ENCODE measurements around the gene ALCAM. TPM values are rescaled to one million over a fixed set of nuclear protein-coding genes. Genes with fewer than 3 reads are reported as not detected.

The ALCAM gene
- total RNA-seq, 1 donor from 2014 or later: 26.1 TPM

DNA sequence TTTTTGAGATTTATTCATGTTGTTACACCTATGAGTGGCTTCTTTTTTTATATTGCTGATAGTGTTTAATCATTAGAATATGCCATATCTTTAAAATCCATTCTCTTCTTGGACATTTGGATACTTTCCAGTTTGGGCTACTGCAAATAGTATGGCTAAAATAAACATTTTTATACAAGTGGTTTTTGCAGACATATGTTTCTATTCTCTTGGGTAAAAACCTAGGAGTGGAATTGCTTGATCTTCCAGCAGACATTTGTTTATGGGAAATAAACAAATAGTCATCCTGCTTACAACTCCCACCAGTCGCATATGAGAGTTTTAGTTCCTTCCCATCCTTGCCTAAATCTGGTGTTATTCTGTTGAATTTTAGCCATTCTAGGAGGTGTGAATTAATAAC lies 193.1 kb downstream of the ALCAM start:
- Histone ChIP-seq H3K9me3 (no peaks in the 10 kb centered on the region), H3K4me1 (no peaks in the 10 kb centered on the region), H3K27ac (no peak overlapping the region), H3K4me3 (no peak overlapping the region), H3K36me3 (peaks cover 0 to 4% of the 10 kb centered on the region in 2 donors), H3K27me3 (no peaks in the 10 kb centered on the region)
- TF ChIP-seq, protein P1, sequence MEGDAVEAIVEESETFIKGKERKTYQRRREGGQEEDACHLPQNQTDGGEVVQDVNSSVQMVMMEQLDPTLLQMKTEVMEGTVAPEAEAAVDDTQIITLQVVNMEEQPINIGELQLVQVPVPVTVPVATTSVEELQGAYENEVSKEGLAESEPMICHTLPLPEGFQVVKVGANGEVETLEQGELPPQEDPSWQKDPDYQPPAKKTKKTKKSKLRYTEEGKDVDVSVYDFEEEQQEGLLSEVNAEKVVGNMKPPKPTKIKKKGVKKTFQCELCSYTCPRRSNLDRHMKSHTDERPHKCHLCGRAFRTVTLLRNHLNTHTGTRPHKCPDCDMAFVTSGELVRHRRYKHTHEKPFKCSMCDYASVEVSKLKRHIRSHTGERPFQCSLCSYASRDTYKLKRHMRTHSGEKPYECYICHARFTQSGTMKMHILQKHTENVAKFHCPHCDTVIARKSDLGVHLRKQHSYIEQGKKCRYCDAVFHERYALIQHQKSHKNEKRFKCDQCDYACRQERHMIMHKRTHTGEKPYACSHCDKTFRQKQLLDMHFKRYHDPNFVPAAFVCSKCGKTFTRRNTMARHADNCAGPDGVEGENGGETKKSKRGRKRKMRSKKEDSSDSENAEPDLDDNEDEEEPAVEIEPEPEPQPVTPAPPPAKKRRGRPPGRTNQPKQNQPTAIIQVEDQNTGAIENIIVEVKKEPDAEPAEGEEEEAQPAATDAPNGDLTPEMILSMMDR (IDR thresholded peaks at IDR 0.05): no peak
- intact Hi-C loops (cut with DNase I): no loop called here
- no peak for DNase-seq (ENCODE audit: low spot score in 2 of 2)

DNA sequence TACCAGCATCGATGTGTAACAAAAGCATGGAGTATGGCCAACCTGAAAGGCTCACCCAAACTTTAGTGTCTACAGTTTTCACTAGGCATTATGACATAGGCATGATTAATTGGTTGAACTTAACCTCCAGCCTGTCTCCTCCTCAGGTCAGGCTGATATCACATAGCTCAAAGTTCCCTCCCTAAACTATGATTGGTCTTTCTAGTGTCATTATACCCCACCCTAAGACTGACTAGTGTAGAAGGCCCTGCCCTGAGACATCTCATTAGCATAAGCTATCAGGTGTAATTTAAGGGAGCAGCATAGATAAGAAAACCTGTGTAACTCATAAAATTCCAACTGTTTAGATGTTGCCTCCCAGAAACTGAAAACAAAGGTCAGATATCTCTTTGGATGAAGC lies 195.2 kb downstream of the ALCAM start:
- intact Hi-C loops (cut with DNase I): no loop called here
- no peaks in the 10 kb centered on the region for H3K9me3 ChIP-seq
- no peak overlapping the region for H3K27ac ChIP-seq

DNA sequence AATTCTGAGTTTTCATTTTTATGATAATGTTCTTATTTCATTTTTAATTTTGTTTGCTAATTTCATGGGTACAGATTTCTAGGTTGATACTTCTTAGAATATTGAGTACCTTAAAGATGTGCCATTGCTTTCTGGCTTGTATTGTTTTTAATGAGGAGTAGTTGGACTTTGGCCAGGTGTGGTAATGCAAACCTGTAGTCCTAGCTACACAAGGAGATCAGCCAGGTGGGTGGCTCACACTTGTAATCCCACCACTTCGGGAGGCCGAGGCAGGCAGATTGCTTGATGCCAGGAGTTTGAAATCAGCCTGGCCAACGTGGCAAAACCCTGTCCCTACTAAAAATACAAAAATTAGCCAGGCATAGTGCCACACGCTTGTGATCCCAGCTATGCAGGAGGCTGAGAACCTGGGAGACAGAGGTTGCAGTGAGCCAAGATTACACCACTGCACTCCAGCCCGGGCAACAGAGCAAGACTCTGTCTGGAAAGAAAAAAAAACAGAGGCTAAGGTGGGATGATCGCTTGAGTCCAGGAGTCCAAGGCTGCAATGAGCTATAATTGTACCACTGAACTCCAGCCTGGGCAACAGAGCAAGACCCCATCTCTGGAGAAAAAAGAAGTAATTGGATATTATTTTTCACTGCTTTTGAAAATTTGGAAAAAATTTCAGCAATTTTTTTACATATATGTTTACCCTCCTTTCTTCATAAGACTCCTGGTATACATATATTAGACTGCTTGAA lies 198.0 kb downstream of the ALCAM start:
- no peak for DNase-seq (ENCODE audit: low spot score in 2 of 2)
- no peak overlapping the region for H3K4me3 ChIP-seq
- no peaks in the 10 kb centered on the region for H3K9me3 ChIP-seq
- H3K27ac ChIP-seq: no peak overlapping the region
- TF ChIP-seq, protein P1 (IDR thresholded peaks at IDR 0.05): no peak
- no peaks in the 10 kb centered on the region for H3K4me1 ChIP-seq
- intact Hi-C loops (cut with DNase I): no loop called here
- no peaks in the 10 kb centered on the region for H3K27me3 ChIP-seq
- no peaks in the 10 kb centered on the region for H3K36me3 ChIP-seq

More for the DNA sequence above, 195.2 kb downstream of the ALCAM start:
- DNase-seq (ENCODE audit: low spot score in 2 of 2): no peak
- peaks cover 0 to 4% of the 10 kb centered on the region in 2 donors for H3K36me3 ChIP-seq
- no peaks in the 10 kb centered on the region for H3K27me3 ChIP-seq
- H3K4me1 ChIP-seq: no peaks in the 10 kb centered on the region
- H3K4me3 ChIP-seq: no peak overlapping the region
- TF ChIP-seq, protein P1 (IDR thresholded peaks at IDR 0.05): no peak

DNA sequence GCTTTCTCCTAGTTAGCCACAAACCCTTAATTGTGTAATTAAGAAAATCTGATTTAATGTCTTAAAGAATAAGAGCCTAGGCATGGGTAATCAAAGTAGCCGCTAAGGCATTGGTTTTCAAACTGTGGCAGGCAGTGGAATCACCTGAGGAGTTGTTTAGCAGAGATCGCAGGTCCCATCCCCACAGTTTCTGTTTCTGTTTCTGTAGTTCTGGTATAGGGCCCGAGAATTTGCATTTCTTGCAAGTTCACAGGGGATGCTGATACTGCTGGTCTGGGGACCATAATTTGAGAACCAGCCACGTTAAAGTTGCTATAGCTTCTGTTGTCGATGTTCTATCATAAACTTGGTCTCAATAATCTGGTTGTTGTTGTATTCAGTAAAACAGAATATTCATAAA lies 204.3 kb downstream of the ALCAM start:
- no peak for DNase-seq (ENCODE audit: low spot score in 2 of 2)

DNA sequence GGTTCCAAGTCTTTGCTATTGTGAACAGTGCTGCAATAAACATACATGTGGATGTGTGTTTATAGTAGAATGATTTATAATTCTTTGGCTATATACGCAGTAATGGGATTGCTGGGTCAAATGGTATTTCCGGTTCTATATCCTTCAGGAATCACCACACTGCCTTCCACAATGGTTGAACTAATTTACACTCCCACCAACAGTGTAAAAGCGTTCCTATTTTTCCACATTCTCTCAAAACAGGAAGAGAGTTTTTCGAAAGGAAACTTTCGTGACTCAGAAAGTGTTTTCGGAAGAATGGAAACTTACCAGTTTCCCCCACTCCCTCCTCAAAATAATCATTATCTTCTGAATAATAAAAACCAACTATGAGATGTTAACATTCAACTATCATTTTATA lies 205.8 kb downstream of the ALCAM start:
- peaks cover 7 to 16% of the 10 kb centered on the region in 2 donors for H3K36me3 ChIP-seq
- H3K27me3 ChIP-seq: no peaks in the 10 kb centered on the region
- intact Hi-C loops (cut with DNase I): no loop called here
- no peak for DNase-seq (ENCODE audit: low spot score in 2 of 2)
- H3K4me1 ChIP-seq: no peaks in the 10 kb centered on the region
- no peaks in the 10 kb centered on the region for H3K9me3 ChIP-seq
- no peak overlapping the region for H3K27ac ChIP-seq
- TF ChIP-seq, protein P1 (IDR thresholded peaks at IDR 0.05): no peak
- H3K4me3 ChIP-seq: no peak overlapping the region

More for the DNA sequence above, 204.3 kb downstream of the ALCAM start:
- Histone ChIP-seq H3K9me3 (no peaks in the 10 kb centered on the region), H3K36me3 (peaks cover 7 to 10% of the 10 kb centered on the region in 2 donors), H3K27ac (no peak overlapping the region), H3K4me1 (no peaks in the 10 kb centered on the region), H3K27me3 (no peaks in the 10 kb centered on the region), H3K4me3 (no peak overlapping the region)
- TF ChIP-seq, protein P1 (IDR thresholded peaks at IDR 0.05): no peak
- intact Hi-C loops (cut with DNase I): no loop called here
